HG02571 (cell line): ENCODE results near the gene GARNL3.

Source experiments
- ATAC-seq: cut with Tn5 transposase; IDR thresholded peaks from one replicate; pipeline ENCODE4 v1.9.1; 2021; ENCODE audit warnings: mild to moderate bottlenecking, moderate library complexity; ENCODE audit not compliant: unreplicated experiment

Gene GARNL3

DNA sequence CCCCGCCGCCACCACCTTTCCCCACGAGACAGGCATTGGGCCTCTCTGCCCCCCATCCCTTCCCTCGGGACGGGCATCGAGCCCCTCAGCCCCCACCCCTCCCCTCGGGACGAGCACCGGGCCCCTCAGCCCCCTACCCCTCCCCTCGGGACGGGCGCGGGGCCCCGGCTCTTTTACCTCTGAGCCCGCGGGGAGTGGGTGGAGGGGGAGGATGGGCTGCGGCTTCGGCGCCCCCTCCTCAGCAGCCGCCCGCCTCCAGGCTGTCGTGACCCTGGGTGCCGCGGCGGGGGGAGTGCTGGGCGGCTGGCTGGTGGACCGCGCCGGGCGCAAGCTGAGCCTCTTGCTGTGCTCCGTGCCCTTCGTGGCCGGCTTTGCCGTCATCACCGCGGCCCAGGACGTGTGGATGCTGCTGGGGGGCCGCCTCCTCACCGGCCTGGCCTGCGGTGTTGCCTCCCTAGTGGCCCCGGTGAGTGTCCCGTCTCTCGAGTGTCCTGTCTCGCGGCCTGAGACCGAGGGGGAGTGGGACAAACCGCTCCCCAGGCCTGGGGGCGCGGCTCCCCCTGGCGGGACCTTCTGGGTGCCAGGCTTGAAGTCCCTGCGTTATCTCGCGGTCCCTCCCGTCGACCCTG lies 133.2 kb downstream of the GARNL3 start:
- ATAC-seq = no peak

DNA sequence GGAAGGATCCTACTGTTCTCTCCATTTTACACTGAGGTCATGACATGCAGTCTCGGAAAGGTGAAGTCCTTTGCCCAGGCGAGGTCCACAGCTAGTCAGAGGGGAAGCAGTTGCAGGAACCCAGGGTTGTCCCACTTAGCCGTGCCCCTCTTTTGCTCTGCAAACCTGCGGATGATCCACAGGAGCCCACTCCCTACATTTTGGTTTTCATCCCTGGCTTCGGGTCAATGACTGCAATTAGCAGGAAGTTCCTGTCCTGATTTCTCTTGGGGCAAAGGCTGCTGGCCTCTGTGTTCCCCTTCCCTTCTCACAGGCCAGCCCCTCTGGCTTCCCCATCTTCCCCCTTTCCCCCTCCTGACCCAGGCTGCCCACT lies 133.7 kb downstream of the GARNL3 start:
- no peak for ATAC-seq

DNA sequence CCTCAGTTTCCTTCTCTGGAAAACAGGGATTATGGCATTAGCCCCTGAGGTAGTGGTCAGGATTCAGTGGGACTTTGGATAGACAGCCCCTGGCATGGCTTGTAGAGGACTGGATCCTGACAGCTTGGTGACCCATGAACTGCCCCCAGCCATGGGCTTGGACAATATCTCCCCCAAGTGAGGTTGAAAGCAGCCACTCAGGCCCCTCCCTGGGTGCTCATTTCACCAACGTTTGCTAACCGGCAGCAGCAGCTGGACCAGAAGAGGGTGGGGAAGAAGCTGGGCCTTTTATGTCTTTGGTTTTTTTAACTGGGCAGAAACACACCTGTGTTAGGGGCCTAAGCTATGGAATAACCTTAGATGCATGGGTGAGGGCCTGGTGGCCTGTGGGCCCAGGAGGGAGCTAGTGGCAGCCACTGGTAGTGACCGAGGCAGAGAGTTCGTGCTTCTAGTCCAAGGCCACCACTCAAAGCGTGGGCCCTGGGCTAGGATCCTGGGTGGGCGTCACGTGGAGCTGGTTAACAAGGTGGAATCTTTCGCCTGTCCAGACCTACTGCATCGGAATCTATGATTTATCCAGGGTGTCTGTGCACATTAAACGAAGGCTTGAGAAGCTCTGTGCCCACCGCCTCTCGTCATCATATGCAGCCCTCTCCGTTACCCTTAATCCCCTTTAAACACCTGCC lies 134.3 kb downstream of the GARNL3 start:
- ATAC-seq = no peak

DNA sequence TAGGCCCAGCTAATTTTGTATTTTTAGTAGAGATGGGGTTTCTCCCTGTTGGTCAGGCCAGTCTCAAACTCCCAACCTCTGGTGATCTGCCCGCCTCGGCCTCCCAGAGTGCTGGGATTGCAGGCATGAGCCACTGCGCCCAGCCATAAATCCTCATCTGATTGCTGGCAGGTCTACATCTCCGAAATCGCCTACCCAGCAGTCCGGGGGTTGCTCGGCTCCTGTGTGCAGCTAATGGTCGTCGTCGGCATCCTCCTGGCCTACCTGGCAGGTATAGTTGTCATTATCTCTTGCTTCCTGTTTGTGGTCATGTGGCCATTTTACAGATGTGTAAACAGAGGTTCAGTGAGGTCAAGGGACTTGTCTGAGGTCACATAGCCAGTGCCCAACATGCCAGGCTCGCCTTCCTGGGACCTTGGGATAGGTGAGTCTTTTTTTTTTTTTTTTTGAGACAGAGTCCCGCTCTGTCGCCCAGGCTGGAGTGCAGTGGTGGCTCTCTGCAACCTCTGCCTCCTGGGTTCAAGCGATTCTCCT lies 135.2 kb downstream of the GARNL3 start:
- ATAC-seq = no peak

DNA sequence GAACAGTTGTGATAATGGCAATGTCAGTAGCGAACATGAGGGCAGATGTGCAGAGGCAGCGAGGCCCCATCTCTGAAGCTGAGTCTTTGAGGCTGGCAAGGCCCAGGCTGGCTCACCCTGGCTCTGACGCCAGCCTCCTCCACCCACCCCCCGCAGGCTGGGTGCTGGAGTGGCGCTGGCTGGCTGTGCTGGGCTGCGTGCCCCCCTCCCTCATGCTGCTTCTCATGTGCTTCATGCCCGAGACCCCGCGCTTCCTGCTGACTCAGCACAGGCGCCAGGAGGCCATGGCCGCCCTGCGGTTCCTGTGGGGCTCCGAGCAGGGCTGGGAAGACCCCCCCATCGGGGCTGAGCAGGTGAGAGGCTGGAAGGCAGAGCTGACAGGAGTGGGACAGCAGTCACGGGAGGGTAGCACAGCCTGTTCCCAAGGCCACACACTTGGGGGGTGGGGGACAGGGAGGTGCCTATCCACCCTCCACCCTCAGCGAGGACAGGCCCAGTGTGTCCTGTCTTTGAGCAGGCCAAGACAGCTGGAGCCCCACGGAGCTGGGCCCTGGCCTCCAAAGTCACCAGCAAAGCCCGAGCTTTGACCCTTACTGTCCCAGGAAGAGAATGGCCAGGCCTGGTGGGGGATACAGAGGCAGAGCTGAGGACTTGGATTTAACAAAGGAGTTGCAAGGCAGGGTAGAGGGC lies 138.0 kb downstream of the GARNL3 start:
- no peak for ATAC-seq

DNA sequence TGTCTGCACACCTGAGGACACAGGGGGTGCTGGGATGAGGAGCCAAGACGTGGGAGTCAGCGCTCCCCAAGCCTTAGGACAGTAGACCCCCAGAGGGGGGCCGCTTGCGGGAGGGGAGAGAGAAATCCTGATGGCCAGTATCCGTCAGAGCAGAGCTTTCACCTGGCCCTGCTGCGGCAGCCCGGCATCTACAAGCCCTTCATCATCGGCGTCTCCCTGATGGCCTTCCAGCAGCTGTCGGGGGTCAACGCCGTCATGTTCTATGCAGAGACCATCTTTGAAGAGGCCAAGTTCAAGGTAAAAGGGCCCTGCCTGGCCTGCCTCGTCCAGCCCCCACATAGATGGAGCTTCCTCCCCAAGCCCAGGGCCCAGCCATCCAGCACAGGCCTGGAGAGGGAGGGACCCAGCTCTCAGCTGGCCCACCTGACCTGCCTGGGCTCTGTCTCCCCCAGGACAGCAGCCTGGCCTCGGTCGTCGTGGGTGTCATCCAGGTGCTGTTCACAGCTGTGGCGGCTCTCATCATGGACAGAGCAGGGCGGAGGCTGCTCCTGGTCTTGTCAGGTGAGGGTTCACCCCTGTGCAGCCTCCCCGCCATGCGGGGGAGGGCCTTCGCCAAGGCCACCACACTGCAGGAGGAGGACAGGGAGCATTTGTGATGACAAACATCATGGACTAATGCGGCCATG lies 139.1 kb downstream of the GARNL3 start:
- ATAC-seq = no peak

DNA sequence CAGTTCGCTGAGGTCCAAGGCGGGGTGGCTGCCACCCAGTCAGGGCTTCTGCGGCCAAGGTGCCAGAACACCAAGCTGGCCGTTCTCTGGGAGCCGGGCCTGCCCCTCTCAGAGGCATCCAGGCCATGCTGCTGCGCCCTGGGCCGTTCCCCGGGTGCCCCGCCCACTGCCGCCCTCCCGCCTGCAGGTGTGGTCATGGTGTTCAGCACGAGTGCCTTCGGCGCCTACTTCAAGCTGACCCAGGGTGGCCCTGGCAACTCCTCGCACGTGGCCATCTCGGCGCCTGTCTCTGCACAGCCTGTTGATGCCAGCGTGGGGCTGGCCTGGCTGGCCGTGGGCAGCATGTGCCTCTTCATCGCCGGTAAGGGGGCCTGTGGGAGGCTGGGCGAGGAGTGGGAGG lies 140.1 kb downstream of the GARNL3 start:
- ATAC-seq = no peak

DNA sequence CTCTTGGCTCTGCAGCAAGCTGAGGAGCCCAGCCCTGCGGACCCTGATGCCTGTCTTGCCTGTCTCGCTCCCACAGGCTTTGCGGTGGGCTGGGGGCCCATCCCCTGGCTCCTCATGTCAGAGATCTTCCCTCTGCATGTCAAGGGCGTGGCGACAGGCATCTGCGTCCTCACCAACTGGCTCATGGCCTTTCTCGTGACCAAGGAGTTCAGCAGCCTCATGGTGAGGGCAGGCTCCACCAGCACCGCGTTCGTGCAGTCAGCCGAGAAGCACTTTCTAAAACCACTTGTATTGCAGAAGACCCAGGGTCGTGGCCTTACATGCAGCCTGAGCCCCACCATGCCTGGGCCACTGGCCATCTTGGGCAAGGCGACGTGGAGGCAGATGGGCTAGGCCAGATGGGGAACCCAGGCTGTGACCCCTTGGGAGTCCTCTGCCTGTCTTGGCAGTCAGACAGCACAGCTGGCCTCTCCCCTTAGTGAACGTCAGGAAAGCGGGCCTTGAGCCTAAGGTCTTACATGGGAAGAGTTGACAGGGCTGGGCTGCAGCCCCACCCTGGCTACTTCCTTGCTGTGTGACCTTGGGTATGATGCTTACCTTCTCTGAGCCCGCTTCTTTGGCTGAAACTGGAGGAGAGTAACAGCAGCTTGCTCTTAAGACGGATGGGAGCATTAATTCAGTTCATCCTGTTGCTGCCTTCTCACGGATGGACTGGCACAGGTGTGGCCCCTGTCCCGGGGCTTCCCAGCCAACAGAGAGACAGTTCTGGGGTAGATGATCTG lies 141.0 kb downstream of the GARNL3 start:
- ATAC-seq = no peak

DNA sequence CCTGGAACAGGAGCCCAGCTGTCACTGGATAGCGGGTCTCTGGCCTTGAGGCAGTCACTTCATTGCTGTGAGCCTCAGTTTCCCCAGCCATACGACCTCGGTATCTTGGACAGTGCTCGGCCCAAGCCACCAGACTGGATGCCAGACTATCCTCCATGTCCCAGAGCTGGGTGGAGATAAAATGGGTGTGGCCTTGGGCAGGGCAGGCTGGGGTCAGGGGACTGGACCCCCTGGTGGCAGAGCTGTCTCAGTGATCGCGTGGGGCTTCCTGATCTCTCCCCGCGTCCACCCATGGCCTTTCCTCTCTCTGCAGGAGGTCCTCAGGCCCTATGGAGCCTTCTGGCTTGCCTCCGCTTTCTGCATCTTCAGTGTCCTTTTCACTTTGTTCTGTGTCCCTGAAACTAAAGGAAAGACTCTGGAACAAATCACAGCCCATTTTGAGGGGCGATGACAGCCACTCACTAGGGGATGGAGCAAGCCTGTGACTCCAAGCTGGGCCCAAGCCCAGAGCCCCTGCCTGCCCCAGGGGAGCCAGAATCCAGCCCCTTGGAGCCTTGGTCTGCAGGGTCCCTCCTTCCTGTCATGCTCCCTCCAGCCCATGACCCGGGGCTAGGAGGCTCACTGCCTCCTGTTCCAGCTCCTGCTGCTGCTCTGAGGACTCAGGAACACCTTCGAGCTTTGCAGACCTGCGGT lies 142.4 kb downstream of the GARNL3 start:
- ATAC-seq = no peak

DNA sequence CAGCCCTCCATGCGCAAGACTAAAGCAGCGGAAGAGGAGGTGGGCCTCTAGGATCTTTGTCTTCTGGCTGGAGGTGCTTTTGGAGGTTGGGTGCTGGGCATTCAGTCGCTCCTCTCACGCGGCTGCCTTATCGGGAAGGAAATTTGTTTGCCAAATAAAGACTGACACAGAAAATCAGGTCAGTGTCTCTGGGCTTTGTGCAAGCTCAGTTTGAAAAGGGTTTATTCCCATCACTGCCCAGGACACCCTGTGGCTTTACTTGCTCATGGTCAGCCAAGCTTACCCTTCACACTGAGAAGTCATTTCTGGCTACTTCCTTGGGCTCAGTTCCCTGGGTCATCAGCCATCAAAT lies 142.9 kb downstream of the GARNL3 start:
- ATAC-seq = no peak

DNA sequence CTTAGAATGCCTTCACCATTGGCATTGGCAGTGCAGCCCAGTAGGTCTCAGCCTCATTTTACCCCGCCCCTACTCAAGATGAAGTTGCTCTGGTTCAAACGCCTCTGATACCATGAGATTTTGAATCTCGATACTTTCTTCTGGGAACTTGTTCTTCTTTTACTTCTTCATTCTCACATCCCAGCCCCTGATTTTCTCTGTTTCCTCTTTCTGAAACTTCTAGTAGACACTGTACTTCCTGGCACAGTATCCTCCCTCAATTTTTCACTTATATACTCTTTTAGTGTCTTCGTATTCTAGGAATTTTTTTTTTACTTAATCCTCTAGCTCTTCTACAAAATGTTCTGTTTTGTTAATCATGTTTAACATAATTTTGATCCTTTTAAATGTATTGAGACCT lies 146.5 kb downstream of the GARNL3 start:
- no peak for ATAC-seq

DNA sequence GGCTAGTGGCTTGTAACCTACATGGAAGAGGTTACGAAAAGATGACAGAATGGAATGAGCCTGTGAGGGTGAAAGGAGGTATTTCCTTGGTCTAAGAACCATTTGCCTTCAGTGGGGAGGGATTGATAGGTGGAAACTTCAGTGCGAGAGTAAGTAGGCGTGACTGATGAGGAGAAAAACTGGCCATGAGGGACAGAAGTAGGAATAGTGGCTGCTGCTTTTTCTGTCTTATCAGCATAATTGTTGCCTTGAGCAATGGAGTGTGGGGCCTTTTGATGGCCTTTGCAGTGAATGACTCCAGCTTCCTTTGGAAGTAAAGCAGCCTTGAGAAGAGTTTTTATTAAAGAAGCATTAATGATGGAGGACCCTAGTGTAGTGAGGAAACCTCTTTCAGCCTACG lies 150.6 kb downstream of the GARNL3 start:
- ATAC-seq = no peak

DNA sequence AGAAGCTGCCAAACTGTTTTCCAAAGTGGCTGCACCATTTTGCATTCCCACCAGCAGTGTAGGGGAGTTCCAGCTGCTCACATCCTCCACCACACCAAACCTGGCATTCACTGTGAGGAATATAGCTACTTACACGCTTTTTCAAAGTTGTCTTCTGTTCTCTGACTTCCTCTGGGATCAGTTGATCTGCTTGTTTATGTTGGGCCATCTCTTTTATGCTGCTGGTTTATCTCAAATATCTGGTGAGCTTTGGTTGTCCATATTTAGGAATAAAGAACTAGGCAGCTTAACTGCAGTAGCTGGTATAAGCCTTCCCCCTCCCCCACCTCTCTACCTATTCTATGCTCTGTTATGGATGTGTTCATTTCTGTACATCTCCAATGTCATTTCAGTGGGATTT lies 151.1 kb downstream of the GARNL3 start:
- no peak for ATAC-seq

DNA sequence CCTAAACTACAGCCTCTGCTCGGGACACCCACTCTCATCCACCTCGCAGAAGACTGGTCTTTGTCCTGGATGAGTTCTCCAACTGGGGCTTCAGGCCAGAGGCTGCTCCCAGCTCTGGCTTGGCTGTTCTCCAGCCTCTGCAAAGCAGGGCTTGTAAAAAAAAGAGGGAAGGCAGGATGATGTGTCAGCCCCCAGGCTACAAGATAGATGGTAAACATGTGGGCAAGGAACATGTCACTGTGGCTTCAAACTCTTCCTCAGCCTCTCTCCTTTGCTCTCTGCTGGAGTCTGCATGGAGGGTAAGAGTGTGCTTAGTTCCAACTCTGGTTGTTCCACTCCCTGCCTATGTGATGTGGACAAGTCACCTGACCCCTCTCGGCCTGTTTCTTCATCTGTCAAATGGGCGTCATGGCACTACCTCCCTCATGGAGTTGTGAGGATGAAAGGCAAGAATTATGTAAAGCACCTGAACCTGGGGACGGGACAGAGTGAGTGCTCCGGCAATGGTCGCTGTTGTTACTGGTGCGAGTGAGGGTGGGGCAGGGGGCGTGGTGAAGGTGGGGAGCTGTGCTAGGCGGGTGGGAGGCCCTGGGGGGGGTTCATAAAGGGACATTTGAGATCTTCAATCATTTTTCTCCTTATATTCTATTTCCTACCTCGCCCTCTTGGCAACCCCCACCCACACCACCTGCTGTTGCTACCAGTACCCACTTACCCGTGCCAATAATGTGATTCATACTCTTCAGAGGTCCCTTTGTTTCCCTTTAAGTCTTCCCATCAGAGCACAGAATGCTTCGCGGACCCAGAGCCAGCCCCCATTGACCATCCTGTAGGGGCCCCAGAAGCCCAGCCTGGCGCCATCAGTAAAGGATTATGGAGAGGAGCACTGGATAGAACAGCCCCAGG lies 152.8 kb downstream of the GARNL3 start:
- ATAC-seq = no peak

DNA sequence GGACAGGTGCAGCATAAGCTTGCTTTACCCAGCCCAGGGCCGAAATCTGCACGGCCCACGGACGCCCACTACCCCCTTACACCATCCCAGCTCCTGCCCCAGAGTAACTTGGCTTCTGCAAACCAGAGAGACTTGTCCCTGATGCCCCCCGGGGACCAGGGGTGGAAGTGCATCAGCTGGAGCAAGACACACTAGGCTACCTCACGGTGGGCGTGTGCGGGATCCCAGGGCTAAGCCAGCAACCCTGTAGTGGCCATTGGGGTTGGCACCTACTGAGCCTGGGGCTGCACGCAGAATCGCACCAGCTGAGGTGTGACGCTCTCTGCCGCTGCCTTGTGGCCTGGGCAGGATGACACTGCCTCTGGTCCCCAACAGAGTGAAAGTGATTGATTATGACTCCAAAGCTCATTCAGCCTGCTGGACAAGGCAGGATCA lies 153.5 kb downstream of the GARNL3 start:
- ATAC-seq = no peak

DNA sequence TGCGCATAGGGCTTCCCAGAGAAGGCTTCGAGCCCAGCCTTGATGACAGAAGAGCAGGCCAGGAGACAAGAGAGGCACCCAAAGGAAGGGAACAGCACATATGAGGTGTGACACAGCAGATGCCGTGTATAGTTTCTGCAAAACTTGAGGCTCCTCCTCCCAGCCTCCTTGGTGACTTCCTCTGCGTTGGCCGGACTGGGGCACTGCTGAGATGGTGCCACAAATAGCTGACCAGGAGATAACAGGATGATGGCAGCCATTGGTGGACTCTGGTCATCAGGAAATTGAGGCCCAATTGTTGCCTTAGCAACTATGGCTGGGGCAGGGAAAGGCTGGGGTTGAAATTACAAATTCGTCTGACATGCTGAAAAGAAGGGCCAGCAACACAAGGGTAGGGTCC lies 154.8 kb downstream of the GARNL3 start:
- no peak for ATAC-seq

DNA sequence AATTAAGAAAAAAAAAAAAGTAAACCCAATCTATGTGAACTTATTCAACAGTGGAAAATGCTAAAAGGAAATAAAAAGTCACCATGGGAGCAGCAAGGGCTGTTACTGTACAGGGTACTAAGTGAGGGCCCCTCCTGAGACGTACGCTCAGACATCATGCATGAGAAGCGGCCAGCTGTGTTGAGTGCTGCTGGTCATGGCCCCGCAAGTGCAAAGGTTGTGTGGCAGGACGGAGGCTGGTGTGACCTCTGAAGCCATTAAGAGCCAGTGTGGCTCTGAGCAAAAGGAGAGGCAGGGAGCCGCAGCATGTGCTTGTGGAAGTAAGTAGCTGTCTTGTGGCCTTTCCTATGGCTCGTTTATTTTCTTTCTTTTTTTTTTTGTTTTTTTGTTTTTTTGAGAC lies 156.5 kb downstream of the GARNL3 start:
- no peak for ATAC-seq

DNA sequence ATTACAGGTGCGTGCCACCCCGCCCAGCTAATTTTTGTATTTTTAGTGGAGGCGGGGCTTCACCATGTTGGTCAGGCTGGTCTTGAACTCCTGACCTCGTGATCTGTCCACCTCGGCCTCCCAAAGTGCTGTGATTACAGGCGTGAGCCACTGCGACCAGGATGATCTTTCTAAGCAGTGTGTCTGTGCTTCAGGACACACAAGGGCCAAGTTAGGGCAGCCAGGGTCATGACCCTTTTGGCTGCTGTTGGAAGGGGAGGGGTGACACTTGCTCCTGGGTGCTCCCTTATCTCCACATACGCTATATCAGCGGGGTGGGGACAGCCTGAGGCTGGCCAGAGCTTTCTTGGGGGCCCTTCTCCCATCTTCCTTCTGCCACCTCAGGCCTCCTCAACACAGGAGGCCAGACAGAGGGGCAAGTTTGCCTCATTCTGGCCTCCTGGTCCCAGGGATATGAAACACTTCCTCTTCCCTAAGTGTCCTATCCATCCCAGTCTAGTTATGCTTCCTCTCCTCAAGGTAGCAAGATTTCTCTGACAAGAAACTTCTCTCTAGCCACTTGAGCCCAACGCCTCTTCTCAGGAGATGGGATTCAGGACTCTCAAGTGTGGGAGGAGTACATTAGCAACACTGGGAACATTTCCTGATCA lies 157.7 kb downstream of the GARNL3 start:
- ATAC-seq = no peak

DNA sequence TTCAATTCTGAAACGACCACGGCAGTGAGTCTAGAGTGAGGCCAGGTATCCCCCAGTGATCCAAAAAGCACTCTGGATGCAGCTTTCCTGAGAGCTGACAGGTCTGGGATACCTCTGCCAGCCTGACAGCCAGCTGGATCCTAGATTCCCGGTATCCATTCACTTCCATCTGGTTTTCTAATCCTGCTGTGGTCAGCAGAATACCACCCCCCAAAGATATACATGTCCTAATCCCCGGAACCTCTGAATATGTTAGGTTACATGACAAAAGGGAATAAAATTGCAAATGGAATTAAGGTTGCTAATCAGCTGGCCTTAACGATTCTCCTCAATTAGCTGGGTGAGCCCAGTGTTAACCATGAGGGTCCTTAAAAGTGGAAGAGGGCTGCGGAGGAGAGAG lies 158.2 kb downstream of the GARNL3 start:
- no peak for ATAC-seq
